ENCODE data around the gene PNMA6F. TPM values are rescaled to one million over a fixed set of nuclear protein-coding genes. Genes with fewer than 3 reads are reported as not detected.

Gene PNMA6F
- total and polyA plus RNA-seq, 2 donors (not counting 1 experiment from before 2014, with no cell fraction given): not detected

DNA sequence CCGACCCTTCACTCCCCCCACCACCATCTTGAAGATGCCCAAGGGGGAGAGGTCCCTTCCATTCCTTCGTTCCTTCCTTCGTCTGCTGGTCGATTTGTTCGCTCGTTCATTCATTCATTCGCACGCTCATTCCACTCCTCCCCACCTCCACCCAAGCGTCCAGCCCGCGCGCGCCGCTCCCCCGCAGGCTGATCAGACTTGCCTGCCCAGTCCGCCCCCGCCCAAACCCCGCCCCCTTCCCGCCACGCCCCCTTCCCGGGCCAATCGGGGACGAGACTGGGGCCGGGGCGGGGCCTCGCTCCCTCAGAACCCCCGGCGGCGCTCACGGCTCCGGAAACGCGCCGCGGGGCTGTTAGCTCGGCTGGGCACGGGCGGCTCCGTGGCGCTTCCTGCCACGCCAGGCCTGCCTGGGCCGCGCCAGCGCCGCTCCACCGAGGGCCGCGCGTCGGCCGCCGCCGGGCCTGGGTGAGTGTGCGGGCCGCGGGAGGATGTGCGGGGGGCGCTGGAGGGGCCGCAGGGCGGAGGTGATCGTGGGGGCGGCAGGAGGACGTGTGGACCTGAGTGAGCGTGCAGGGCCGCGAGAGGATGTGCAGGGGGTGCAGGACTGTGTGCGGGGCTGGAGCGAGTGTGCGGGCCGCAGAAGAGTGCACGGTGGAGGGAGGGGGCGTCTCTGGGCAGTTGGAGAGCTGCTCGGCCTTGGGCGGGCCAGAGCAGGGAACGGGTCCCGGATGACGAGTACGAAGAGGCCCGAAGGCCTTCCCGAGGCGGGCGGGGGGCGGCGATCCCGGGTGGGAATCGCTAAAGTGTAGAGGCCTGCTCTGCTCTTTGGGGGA, 12.5 kb upstream of the PNMA6F start, which contains the start of gene ZNF275:
Gene ZNF275 (plus strand): TSS at position 333 of the 833 bp plus-strand sequence. CDS start 2,527 bp downstream, outside the sequence.
- Mint-ChIP-seq H3K9me3 (ENCODE audit: insufficient read depth) (no peaks in the 10 kb centered on the region), H3K4me1 (peaks cover 38% of the 10 kb centered on the region), H3K4me3 (peak within 1 kb of the TSS; percentile 88), H3K27me3 (no peaks in the 10 kb centered on the region), H3K27ac (peak within 1 kb of the TSS; percentile 80)
- peaks cover 40% of the 10 kb centered on the region for H3K79me2 ChIP-seq (ENCODE audit: control insufficient read depth, insufficient read depth, low read length)
- H2AFZ ChIP-seq (ENCODE audit: insufficient read depth, low read depth, low read length, poor library complexity, severe bottlenecking): peak within 1 kb of the TSS; percentile 65
- CTCF ChIA-PET: no interaction called here
- no peaks in the 10 kb centered on the region for H3K9me3 ChIP-seq (ENCODE audit: control extremely low read depth in 1 of 3, control insufficient read depth in 2 of 3, insufficient read depth in 1 of 3, low read length in 2 of 3)
- DNase-seq: peak; percentile 83
- ATAC-seq (ENCODE audit: low read depth): peak; percentile 93
- H3K9ac ChIP-seq (ENCODE audit: low read length): peak within 1 kb of the TSS; percentile 74
- under 1% methylated on average over 63 of the region's 86 CpGs for WGBS (ENCODE audit: insufficient coverage)
- TF ChIP-seq EZH2 (IDR thresholded peaks at IDR 0.05; ENCODE audit: borderline replicate concordance, insufficient read depth, low read depth, low read length, poor library complexity, severe bottlenecking): no peak
- TF ChIP-seq, protein P1, sequence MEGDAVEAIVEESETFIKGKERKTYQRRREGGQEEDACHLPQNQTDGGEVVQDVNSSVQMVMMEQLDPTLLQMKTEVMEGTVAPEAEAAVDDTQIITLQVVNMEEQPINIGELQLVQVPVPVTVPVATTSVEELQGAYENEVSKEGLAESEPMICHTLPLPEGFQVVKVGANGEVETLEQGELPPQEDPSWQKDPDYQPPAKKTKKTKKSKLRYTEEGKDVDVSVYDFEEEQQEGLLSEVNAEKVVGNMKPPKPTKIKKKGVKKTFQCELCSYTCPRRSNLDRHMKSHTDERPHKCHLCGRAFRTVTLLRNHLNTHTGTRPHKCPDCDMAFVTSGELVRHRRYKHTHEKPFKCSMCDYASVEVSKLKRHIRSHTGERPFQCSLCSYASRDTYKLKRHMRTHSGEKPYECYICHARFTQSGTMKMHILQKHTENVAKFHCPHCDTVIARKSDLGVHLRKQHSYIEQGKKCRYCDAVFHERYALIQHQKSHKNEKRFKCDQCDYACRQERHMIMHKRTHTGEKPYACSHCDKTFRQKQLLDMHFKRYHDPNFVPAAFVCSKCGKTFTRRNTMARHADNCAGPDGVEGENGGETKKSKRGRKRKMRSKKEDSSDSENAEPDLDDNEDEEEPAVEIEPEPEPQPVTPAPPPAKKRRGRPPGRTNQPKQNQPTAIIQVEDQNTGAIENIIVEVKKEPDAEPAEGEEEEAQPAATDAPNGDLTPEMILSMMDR (IDR thresholded peaks at IDR 0.05): no peak
- H3K36me3 ChIP-seq (replicated peaks in 1 of 2; ENCODE audit: control extremely low read depth in 1 of 2, control insufficient read depth in 1 of 2, extremely low read depth in 1 of 2, insufficient read depth in 2 of 2, low read length in 1 of 2): peaks cover 2 to 10% of the 10 kb centered on the region in 2 experiments
- H3K27ac ChIP-seq (ENCODE audit: low read length in 2 of 2): peak within 1 kb of the TSS; percentile 24 to 76
- H3K4me2 ChIP-seq (replicated peaks; ENCODE audit: low read depth, low read length, poor library complexity, severe bottlenecking): peak within 1 kb of the TSS; percentile 76
- POLR2A ChIA-PET: no interaction called here
- intact Hi-C loops (cut with micrococcal nuclease): no loop called here
- H3K4me1 ChIP-seq (ENCODE audit: control insufficient read depth in 2 of 2, insufficient read depth in 2 of 2, low read length in 2 of 2): peaks cover 34 to 35% of the 10 kb centered on the region in 2 donors
- H4K20me1 ChIP-seq (ENCODE audit: control insufficient read depth, insufficient read depth, low read length, poor library complexity, severe bottlenecking): no peaks in the 10 kb centered on the region
- no peaks in the 10 kb centered on the region for H3K27me3 ChIP-seq (replicated peaks in 1 of 4; ENCODE audit: control extremely low read depth in 1 of 4, control insufficient read depth in 3 of 4, insufficient read depth in 4 of 4, low read length in 3 of 4)
- H3K4me3 ChIP-seq (ENCODE audit: control extremely low read depth in 1 of 5, extremely low read depth in 1 of 5, insufficient read depth in 1 of 5, low read depth in 2 of 5, low read length in 4 of 5): peak within 1 kb of the TSS in 4 of 5 experiments; percentile 63 to 72 (median 68)

DNA sequence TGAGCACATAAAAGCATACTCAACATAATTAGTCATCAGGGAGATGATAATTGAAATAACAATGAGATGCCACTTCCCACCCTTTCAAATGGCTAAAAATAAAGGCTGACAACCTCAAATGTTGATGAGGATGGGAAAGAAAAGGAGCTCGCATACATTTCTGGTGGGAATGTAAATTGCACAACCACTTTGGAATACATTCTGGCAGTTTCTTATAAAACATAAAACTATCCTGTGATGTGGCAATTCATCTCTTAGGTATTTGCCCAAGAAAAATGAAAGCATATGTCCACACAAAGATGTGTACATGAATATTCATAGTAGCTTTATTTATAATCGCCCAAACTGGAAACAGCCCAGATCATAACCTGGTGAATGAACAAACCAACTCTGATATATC, 11.7 kb upstream of the PNMA6F start:
- DNase-seq (no peak), ATAC-seq (ENCODE audit: low read depth) (no peak)
- Mint-ChIP-seq H3K27ac (peak overlapping the region; percentile 42), H3K4me1 (peaks cover 34% of the 10 kb centered on the region), H3K9me3 (ENCODE audit: insufficient read depth) (peaks cover 6% of the 10 kb centered on the region), H3K4me3 (peak overlapping the region; percentile 88), H3K27me3 (no peaks in the 10 kb centered on the region)
- Histone ChIP-seq H3K4me1 (ENCODE audit: control insufficient read depth in 2 of 2, insufficient read depth in 2 of 2, low read length in 2 of 2) (peaks cover 33% of the 10 kb centered on the region in 2 donors), H3K36me3 (replicated peaks in 1 of 2; ENCODE audit: control extremely low read depth in 1 of 2, control insufficient read depth in 1 of 2, extremely low read depth in 1 of 2, insufficient read depth in 2 of 2, low read length in 1 of 2) (peaks cover 0 to 10% of the 10 kb centered on the region in 2 experiments), H3K79me2 (ENCODE audit: control insufficient read depth, insufficient read depth, low read length) (peaks cover 34% of the 10 kb centered on the region), H3K4me2 (replicated peaks; ENCODE audit: low read depth, low read length, poor library complexity, severe bottlenecking) (peak overlapping the region; percentile 76), H3K4me3 (ENCODE audit: control extremely low read depth in 1 of 5, extremely low read depth in 1 of 5, insufficient read depth in 1 of 5, low read depth in 2 of 5, low read length in 4 of 5) (peak overlapping the region in 2 of 5 experiments; percentile 12 to 44), H4K20me1 (ENCODE audit: control insufficient read depth, insufficient read depth, low read length, poor library complexity, severe bottlenecking) (no peaks in the 10 kb centered on the region), H3K27ac (ENCODE audit: low read length in 2 of 2) (no peak overlapping the region), H3K27me3 (replicated peaks in 1 of 4; ENCODE audit: control extremely low read depth in 1 of 4, control insufficient read depth in 3 of 4, insufficient read depth in 4 of 4, low read length in 3 of 4) (peaks cover 0 to 3% (median 0%) of the 10 kb centered on the region in 4 experiments), H3K9me3 (ENCODE audit: control extremely low read depth in 1 of 3, control insufficient read depth in 2 of 3, insufficient read depth in 1 of 3, low read length in 2 of 3) (peaks cover 0 to 7% (median 0%) of the 10 kb centered on the region in 3 donors), H2AFZ (ENCODE audit: insufficient read depth, low read depth, low read length, poor library complexity, severe bottlenecking) (peak overlapping the region; percentile 62), H3K9ac (ENCODE audit: low read length) (no peak overlapping the region)
- CTCF ChIA-PET: no interaction called here
- POLR2A ChIA-PET: no interaction called here
- no peak for TF ChIP-seq EZH2 (IDR thresholded peaks at IDR 0.05; ENCODE audit: borderline replicate concordance, insufficient read depth, low read depth, low read length, poor library complexity, severe bottlenecking)
- TF ChIP-seq, protein P1 (IDR thresholded peaks at IDR 0.05): no peak
- no CpG with 5 or more reads among the region's 2 CpGs for WGBS (ENCODE audit: insufficient coverage)
- intact Hi-C loops (cut with micrococcal nuclease): no loop called here
